GM12872 (cell line): ENCODE data around the gene CRTC1.

ENCODE experiments used
- CTCF ChIP-seq: IDR thresholded peaks from 3 replicates; pipeline ENCODE4 v1.5.1; 2011; ENCODE audit warnings: low read depth, mild to moderate bottlenecking, low read length, moderate library complexity; ENCODE audit not compliant: insufficient read depth

The CRTC1 gene

DNA sequence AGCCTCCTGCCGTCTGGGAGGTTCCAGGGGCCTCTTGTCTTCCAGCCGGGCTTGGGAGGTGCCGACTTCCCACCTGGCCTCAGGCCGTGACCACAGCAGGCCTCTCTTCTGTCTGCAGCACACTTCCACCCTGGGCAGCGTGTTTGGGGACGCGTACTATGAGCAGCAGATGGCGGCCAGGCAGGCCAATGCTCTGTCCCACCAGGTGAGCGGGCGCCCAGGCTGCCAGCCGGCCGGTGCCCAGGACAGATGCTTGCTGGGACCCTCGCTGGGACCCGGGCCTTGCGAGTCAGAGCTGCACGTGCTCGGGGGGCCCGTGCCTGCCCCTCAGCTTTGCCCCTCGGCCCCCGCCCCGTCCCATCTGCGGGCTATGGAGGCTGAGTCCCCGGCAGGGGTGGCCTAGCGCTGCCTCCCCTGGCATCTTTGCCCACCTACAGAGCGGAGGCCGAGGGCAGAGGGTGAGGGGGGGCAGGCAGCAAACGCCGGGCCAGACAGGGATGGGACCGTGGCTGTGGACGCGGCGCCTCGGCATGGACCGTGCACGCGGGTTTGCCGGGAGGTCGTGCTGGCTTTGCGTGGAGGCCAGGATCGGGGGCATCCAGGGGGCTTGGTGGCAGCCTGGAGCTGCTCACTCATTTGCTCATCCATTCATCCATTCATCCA is 91.4 kb downstream of the CRTC1 start:
- no peak for TF ChIP-seq CTCF

- no peak for TF ChIP-seq CTCF
Observed at GRCh38 chr19:18775586-18776287, 92.3 kb downstream of the CRTC1 start.

DNA sequence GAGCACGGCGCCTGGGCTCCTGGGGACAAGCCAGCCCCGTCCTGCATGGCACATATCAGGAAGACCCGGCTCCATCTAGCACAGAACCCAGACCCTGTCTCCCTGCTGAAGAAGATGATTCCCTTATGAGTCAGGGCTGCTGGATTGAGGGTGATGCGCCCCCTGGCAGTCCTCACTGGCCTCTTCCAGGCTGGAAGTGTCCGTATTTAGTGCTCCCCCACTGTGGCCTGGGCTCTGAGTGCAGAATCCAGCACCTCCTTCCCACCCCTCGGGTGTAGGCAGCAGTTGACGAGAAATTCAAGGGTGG is 92.8 kb downstream of the CRTC1 start:
- no peak for TF ChIP-seq CTCF

- TF ChIP-seq CTCF: no peak
Observed at GRCh38 chr19:18776736-18777135, 93.3 kb downstream of the CRTC1 start.

GRCh38 chr19:18777301-18778075 is 94.0 kb downstream of the CRTC1 start:
- TF ChIP-seq CTCF: no peak

- no peak for TF ChIP-seq CTCF
Observed at GRCh38 chr19:18778076-18778389, 94.6 kb downstream of the CRTC1 start.

GRCh38 chr19:18778826-18779495 is 95.5 kb downstream of the CRTC1 start:
- TF ChIP-seq CTCF: no peak
